ENCODE data around the gene COMMD7.

DNA sequence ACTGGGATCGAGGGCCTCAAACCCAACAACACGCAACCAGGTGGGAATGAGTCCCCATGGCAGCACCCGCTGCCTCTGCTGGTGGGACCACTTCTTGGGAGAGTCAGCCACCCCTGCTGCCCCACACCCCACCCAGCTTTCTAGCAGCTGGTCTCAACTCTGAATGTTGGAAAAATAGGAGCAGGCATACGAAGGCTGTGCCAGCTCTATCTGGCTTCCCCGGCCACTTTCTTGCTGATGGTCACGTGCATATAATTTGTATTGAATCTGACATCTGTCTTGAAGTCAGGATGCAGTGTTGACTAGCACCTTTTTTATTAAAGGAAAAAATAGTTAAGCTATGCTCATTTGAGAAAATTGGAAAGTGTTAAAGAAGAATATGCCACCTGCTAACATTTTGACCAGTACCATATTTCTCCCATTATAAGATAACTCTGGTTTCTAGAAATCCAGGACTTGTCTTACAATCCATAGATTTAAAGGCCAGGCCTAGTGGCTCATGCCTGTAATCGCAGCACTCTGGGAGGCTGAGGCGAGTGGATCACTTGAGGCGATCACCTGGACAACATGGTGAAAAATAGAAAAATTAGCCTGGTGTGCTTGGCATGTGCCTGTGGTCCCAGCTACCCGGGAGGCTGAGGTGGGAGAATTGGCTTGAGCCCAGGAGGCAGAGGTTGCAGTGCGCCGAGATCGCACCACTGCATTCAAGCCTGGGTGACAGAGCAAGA, 49.6 kb upstream of the COMMD7 start:
- TF ChIP-seq, protein P1, sequence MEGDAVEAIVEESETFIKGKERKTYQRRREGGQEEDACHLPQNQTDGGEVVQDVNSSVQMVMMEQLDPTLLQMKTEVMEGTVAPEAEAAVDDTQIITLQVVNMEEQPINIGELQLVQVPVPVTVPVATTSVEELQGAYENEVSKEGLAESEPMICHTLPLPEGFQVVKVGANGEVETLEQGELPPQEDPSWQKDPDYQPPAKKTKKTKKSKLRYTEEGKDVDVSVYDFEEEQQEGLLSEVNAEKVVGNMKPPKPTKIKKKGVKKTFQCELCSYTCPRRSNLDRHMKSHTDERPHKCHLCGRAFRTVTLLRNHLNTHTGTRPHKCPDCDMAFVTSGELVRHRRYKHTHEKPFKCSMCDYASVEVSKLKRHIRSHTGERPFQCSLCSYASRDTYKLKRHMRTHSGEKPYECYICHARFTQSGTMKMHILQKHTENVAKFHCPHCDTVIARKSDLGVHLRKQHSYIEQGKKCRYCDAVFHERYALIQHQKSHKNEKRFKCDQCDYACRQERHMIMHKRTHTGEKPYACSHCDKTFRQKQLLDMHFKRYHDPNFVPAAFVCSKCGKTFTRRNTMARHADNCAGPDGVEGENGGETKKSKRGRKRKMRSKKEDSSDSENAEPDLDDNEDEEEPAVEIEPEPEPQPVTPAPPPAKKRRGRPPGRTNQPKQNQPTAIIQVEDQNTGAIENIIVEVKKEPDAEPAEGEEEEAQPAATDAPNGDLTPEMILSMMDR (conservative IDR thresholded peaks at IDR 0.05 in 1 of 2, IDR thresholded peaks at IDR 0.05 in 1 of 2; ENCODE audit: extremely low read depth in 1 of 2, insufficient read depth in 1 of 2, low read depth in 1 of 2, low read length in 2 of 2): peak in 1 of 2 donors; percentile 5
- no peak for TF ChIP-seq EZH2 (IDR thresholded peaks at IDR 0.05; ENCODE audit: borderline replicate concordance, low read length)

Measured in mammary epithelial cell (primary cell).